IPS DF 19.7 (cell line): Measurements from ENCODE around the gene CDK14.

Source experiments
- DNase-seq: peaks from one replicate; pipeline ENCODE4 v3.0.0-alpha.2; 2013; ENCODE audit warnings: low read depth, low spot score

The CDK14 gene

GRCh38 chr7:90677486-90678404, 81.6 kb downstream of the CDK14 start:
- no peak for DNase-seq

DNA sequence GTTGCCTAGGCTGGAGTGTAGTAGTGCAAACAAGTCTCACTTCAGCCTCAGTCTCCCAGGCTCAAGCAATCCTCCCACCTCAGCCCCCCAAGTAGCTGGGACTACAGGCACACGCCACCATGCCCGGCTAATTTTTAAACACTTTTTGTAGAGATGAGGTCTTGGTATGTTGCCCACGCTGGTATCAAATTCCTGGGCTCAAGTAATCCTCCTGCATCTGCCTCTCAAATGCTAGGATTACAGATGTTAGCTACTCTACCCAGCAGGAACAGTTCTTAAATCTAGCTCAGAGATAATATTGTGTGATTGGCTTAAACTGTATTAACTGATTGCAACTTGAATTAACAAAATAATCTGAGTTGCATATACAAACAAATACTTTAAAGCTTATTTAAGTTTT, 82.9 kb downstream of the CDK14 start:
- no peak for DNase-seq

DNA sequence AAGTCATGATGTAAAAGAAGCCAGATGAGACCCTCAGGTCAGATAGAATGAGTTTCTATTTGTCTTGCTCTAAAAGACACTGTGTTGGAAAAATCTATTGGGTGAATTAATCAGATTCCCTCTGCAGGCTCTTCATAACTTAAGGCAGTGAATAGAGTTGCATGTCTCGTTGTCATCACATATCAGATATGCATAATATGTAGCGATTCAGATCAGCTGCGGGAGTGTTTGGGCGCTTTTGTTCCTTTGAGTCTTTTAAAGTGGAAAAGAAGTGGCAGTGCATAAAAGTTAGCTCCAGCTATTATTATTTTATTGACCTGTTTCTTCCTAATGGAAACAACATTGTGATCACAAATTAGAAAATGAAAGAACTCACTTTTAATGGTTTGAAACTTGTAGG, 84.4 kb downstream of the CDK14 start:
- no peak for DNase-seq

DNA sequence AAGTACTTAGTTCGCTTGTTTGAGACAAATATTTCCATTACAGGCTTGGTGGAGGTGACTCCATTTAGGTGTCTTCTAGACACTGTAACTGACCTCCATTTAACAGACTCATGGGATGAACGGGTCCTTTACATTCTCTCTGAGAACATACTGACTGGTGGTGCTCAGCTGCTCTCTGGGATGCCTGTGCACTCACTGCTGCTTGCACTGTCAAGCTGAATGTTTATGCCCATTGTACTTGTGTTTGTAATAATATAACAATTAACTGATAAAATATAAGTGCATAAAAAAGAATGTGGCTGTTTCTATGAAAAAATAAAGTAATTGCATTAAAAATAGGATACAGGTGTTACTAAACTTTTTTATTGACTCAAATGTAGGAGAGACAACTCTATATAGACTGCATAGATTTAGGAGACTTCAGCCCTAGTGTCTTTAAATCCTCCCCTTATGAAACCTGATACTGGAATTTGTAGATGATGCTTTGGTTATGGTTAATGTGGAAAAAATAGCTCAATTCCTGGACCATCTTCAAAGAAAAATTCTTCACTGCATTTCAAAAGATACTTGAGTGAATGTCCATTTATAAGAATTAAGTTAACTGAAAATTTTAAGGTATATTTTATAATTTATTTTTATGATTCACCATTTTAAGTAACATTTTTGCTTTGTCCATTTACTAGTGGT, 85.4 kb downstream of the CDK14 start:
- DNase-seq = no peak

DNA sequence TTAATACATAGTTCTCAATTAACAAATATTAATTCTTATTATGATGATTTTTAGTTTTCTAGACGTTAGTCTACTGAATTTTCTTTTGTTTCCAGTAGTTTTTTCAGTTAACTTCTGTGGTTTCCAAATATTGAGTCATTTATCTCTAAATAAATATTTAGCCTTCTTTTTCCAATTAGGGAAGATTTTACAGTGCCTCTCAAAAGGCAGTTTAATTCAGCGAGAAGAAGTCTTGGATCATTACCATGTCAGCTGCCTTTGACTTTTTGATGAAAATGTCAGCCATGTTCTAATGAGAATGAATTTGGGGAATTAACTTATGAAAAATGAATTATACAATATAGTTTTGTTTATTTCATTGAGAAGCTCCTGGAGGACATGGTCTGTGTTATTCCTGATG, 90.0 kb downstream of the CDK14 start:
- DNase-seq = no peak

GRCh38 chr7:90688810-90689209, 92.7 kb downstream of the CDK14 start:
- no peak for DNase-seq

DNA sequence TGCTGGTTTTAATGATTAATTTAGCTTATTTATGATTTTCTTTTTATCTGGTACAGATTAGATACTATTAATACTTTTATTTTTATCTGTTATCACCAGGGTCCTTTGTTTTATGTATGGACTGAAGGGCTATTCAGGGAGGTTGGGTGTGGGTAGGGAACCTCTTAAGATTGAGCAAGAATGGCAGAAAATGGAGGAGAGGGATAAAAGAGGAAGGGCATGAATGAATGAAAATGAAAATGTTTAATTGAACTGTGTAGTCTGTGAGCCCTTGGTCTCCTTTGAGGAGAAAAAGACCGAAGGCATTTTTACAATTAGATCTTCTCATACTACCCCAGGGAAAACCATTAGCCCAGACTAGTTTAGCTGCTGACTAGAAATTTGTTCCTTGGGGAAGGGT, 93.1 kb downstream of the CDK14 start:
- DNase-seq = no peak

GRCh38 chr7:90690159-90690858, 94.2 kb downstream of the CDK14 start:
- DNase-seq = no peak

DNA sequence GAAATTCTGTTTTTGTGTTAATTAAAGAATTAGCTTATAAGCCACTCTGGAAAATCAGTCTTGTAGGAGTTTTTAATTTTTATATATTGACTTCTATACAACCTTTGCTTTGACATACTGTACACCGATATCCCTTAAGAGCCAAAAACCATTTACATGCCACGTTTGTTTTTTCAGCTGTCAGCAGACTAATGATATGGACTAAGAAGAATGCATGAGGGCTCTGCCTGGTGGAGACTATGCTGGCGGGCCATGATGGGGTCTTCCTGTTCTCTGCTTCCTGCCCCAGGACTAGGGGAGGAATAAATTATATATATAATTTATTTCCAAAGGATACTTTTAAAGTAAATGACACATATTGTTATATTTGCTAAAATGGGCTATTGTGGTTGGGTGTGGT, 96.3 kb downstream of the CDK14 start:
- DNase-seq = no peak

DNA sequence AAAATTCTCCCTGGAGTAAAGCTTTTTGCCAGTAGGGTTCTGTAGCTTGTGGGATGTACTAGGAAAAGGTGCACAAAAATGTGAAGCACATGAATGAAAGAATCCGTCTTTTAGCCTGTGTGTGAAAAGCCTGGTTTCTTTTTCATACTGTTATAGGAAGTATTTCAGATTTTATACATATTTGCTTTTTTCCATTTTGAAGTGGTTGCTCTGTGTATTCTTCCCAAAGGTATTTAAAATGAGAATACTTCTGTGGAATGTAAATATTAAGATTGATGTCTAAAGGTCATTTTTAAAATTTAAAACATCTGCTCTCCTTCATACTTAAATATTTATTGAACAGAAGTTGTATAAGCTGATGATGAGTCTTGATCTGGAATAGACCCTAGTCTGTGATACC, 96.8 kb downstream of the CDK14 start:
- DNase-seq = no peak

- no peak for DNase-seq
Measured at GRCh38 chr7:90693939-90694338, 97.8 kb downstream of the CDK14 start.

DNA sequence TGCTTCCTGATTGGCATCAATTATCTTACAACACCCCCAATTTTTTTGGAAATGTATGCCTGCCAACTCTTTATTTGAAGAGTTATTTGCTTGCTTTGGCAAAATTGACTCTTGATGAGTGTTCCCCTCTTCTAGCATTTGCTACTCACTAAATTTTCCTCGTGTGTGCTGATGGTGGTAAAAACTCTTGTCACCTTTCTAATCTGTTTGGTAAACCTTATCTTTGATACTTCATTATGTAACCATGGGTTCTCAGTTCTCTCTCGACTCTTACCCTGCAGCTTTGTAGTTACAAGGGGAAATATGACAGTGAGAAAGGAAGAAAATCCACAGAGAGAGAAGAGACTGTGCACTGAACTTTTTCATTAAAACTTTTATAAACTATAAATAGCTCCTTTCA, 102.5 kb downstream of the CDK14 start:
- DNase-seq = no peak

GRCh38 chr7:90701021-90701420, 104.9 kb downstream of the CDK14 start:
- DNase-seq = no peak

DNA sequence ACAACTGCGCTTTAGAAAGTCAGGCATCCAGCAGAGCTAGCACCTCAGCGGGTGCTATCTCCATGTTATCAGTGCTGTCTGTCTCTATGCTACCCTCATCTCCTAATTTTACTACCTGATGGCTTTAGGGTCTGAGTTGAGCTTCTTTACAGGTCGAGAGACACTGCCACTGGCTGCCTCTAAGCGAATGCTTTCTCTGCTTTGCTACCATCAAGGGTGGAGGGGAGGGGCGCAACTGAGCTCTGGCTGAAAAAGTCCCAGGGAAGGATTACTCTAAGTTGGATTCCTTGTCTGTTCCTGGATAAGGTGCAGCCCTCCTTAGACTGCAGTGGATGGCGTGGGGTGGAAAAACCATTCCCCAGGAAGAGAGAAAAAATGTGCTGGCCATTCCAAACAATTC, 105.7 kb downstream of the CDK14 start:
- DNase-seq = no peak

GRCh38 chr7:90705391-90706071, 109.4 kb downstream of the CDK14 start:
- no peak for DNase-seq

DNA sequence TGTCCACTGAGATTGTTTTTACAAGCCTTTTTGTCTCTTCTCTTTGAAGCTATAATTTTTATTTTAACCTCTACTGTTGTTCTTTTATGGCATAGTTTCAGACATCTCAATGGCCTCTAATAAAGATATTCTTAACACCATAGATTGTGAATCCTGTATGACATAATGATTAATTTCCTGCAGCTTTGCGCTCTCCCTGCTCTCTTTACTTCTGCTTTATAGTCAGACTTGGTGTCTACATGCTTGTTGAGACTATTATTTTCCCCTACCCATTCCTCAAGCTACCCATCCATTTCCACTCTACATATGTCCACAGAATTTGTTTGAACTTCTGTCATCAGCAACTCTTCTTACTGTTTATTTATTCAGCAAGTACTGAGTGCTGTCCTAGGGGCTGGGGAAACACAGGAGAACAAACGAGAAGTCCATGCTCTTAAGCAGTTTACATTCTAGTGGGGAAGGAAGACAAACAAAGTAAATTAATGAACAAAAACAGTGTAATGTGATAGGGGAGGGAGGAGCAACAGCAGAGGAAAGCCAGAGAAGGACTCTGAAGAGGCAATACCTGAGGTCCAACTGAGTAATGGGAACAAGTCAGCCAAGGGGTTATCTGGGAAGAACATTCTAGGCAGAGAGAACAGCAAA, 110.1 kb downstream of the CDK14 start:
- no peak for DNase-seq

DNA sequence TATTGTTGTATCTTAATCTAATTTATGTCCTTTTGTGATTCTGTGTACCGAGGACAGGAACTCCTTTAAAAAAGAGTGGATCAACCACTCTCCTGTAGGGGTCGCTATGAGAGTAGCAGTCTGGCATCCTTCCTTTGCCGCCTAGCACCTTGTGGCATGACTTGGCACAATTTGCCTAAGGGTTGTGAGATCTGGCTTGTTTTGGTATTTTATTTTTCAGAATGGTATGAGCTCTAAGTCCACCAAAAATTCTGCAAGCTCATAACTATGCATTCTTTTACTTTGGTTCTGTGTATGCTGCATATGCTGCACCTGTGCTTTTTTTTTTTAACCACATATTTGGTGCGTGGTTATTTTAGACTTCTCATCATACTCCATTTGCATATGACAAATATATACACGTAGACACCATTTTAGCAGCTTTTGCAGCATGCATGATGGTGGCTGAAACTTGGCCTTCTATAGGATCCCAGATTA, 112.8 kb downstream of the CDK14 start:
- DNase-seq = peak; percentile 40

DNA sequence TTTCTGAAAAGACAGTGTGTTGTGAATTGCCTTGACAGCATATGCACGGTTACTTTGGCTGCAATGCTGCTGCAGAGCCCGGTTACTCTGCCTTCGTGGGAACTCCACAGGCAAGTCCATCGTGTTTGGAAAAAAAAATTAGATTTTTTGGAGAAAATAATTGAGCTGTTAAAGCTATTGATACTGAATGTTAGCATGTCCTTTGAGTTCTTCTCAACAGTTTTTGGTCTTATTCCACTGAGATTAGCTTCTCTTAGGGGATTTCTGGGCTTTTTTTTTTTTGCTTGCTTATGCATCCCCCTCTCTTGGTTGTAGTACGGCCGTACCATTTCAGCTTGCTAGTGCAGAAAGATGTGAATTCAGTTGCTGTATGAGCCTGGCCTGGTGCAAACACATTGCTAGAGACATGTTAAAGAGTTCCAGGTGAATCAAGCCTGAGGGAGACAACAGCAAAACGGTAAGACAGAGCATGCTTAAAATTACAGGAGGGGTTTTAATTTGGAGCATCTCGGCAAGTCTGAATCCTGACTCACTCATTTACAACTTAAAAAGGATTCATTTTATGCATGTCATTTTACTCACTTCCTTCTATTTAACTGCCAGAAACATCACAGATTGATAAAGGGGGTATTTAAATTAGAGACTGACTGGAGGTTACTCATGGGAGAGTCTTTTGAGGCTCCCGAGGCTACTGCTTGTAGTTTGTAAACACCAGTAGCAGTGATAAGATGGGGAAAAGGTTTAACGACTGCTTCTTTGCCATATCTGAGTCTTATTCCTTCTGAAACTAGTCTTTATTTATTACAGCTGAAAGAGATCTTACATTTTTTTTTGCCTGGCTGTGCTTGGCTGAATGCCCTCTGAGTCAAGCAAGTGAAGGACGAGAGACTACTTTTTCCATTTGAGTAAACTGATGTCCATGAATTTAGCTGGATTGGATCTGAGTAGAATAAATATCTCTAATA, 113.7 kb downstream of the CDK14 start:
- no peak for DNase-seq

GRCh38 chr7:90710466-90710850, 114.3 kb downstream of the CDK14 start:
- DNase-seq = no peak

- DNase-seq = no peak
Measured at GRCh38 chr7:90713628-90714027, 117.5 kb downstream of the CDK14 start.
